ENCODE measurements around the gene EDC4.

- TF ChIP-seq CTCF (IDR thresholded peaks at IDR 0.05; ENCODE audit: insufficient read depth, low read depth, low read length) (no peak), EZH2 (IDR thresholded peaks at IDR 0.05; ENCODE audit: insufficient read depth, low read length) (no peak)
These were observed 50.7 kb downstream of the EDC4 start for GRCh38 chr16:67923414-67924116.
